Upper lobe of left lung (tissue), 6 donors: Measurements from ENCODE around the gene FCHO1. TPM values are rescaled to one million over a fixed set of nuclear protein-coding genes. Genes with fewer than 3 reads are reported as not detected.

Source experiments
- ATAC-seq, 2 donors: fragments of 200-7000 bp; cut with Tn5 transposase; one replicate each; pipeline ENCODE4 v1.9.1; 2022; ENCODE audit warnings: mild to moderate bottlenecking in 2 of 2, moderate library complexity in 2 of 2; ENCODE audit not compliant: low FRiP score in 2 of 2
- DNase-seq, 2 donors: peaks; one replicate each; pipeline ENCODE4 v3.0.0-alpha.2; 2019 to 2020
- H3K27ac ChIP-seq, 4 donors: fragments of 200-600 bp; sonication (generic); one replicate each; pipeline ENCODE4 v1.5.1; 2016 to 2019
- H3K27me3 ChIP-seq, 4 donors: fragments of 200-600 bp; sonication (generic); one replicate each; pipeline ENCODE4 v1.5.1; 2017 to 2019
- H3K36me3 ChIP-seq, 4 donors: fragments of 200-600 bp; sonication (generic); one replicate each; pipeline ENCODE4 v1.5.1; 2016 to 2019
- H3K4me1 ChIP-seq, 4 donors: fragments of 200-600 bp; sonication (generic); one replicate each; pipeline ENCODE4 v1.5.1; 2018 to 2019
- H3K4me3 ChIP-seq, 4 donors: fragments of 200-600 bp; sonication (generic); one replicate each; pipeline ENCODE4 v1.5.1; 2017 to 2019; ENCODE audit warnings: mild to moderate bottlenecking in 2 of 4, moderate library complexity in 1 of 4
- H3K9me3 ChIP-seq, 4 donors: fragments of 200-600 bp; sonication (generic); one replicate each; pipeline ENCODE4 v1.5.1; 2018 to 2019
- EP300 ChIP-seq, 4 donors: sonication (generic); formaldehyde crosslinking; IDR thresholded peaks; one replicate each; pipeline ENCODE4 v1.5.1; 2017; ENCODE audit warnings: antibody characterized with exemption in 4 of 4, control low read depth in 2 of 4
- POLR2A ChIP-seq, 4 donors: fragments of 450-650 bp; IDR thresholded peaks; one replicate each; pipeline ENCODE4 v1.5.1; 2016 to 2017; ENCODE audit warnings: antibody characterized with exemption in 4 of 4, mild to moderate bottlenecking in 2 of 4
- POLR2AphosphoS5 ChIP-seq, 2 donors: sonication (generic); formaldehyde crosslinking; IDR thresholded peaks; one replicate each; pipeline ENCODE4 v1.5.1; 2017; ENCODE audit warnings: antibody characterized with exemption in 2 of 2
- WGBS, 2 donors: methylation state at CpG; one replicate each; pipeline ENCODE4 v1.1.5; 2017 to 2018; 5-methylcytosine and 5-hydroxymethylcytosine counted together
- total RNA-seq, 6 donors: library from RNA; depleted of rRNA in 4 of 6; stranded (reverse); fragments of >200 nt in 4 of 6; gene quantifications; one replicate each; pipeline versions ENCODE4 v1.1.0 to v1.2.1, GENCODE V29; 2016 to 2021
- TF ChIP-seq, protein P1 (sequence below), 6 experiments: fragments of 450-650 bp in 4 of 6; fragments of 200-600 bp in 2 of 6; sonication (generic) in 2 of 6; IDR thresholded peaks; one replicate each; pipeline ENCODE4 v1.5.1; 2016 to 2019; ENCODE audit warnings: antibody characterized with exemption in 6 of 6
- donor health status: DM: no; HTN: no; CAD: no; lungs with moderate emphysema.
- donor health status: DM: no; HTN: yes; CAD: no; lungs with severe emphysema.

Gene FCHO1
- total RNA-seq, 6 donors from 2014 or later, result 1.9 to 19.9 (median 8.7) TPM

GRCh38 chr19:17765069-17765618 lies 13.9 kb downstream of the FCHO1 start:
- Histone ChIP-seq H3K4me1 (peaks cover 7 to 20% (median 9%) of the 10 kb centered on the region in 4 donors), H3K36me3 (peaks cover 0 to 1% (median 0%) of the 10 kb centered on the region in 4 donors), H3K27ac (peak overlapping the region in 3 of 4 donors; percentile 10 to 85 (median 61)), H3K9me3 (no peaks in the 10 kb centered on the region), H3K4me3 (no peak overlapping the region), H3K27me3 (no peaks in the 10 kb centered on the region)
- DNase-seq (peak in 1 of 2 donors; percentile 89), ATAC-seq (peak; percentile 78 to 88)
- TF ChIP-seq POLR2A (IDR thresholded peaks at IDR 0.05), result peak in 1 of 4 donors; percentile 33
- TF ChIP-seq EP300 (IDR thresholded peaks at IDR 0.05), result no peak
- peak; percentile 30 to 61 for TF ChIP-seq POLR2AphosphoS5 (IDR thresholded peaks at IDR 0.05)
- WGBS, 2 donors, result 32 to 49% methylated on average over 12 of the region's 12 CpGs

DNA sequence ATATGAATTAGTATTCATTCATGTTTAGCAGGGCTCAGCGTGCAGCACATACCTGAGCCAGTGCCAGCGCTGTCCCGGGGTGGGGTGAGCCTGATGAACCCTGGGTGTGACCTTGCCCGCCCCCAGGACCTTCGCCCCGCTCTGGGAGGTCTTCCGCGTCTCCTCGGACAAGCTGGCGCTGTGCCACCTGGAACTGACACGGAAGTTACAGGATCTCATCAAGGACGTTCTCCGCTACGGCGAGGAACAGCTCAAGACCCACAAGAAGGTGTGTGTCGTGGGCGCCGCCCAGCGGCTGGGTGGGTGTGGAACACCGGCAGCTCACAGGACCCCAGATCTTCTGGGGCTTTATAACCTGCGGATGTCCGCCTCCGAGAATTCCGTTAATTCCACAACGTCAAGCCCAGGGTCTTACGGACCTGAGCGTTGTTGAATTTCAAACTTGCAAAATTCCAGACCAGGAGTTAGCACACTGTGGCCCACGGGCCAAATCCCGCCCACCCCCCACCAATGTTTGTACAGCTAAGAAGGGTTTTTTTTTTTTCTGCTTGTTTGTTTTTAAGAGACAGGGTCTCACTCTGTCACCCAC lies 15.4 kb downstream of the FCHO1 start:
- Histone ChIP-seq H3K36me3 (peaks cover 0 to 4% (median 0%) of the 10 kb centered on the region in 4 donors), H3K27ac (peak overlapping the region in 1 of 4 donors; percentile 9), H3K9me3 (no peaks in the 10 kb centered on the region), H3K27me3 (no peaks in the 10 kb centered on the region), H3K4me3 (peak overlapping the region in 1 of 4 donors; percentile 22), H3K4me1 (peaks cover 7 to 20% (median 9%) of the 10 kb centered on the region in 4 donors)
- DNase-seq (peak; percentile 88 to 95), ATAC-seq (peak; percentile 80 to 84)
- WGBS, 2 donors, result 36 to 38% methylated on average over 23 to 25 of the region's 29 CpGs
- TF ChIP-seq, protein P1, sequence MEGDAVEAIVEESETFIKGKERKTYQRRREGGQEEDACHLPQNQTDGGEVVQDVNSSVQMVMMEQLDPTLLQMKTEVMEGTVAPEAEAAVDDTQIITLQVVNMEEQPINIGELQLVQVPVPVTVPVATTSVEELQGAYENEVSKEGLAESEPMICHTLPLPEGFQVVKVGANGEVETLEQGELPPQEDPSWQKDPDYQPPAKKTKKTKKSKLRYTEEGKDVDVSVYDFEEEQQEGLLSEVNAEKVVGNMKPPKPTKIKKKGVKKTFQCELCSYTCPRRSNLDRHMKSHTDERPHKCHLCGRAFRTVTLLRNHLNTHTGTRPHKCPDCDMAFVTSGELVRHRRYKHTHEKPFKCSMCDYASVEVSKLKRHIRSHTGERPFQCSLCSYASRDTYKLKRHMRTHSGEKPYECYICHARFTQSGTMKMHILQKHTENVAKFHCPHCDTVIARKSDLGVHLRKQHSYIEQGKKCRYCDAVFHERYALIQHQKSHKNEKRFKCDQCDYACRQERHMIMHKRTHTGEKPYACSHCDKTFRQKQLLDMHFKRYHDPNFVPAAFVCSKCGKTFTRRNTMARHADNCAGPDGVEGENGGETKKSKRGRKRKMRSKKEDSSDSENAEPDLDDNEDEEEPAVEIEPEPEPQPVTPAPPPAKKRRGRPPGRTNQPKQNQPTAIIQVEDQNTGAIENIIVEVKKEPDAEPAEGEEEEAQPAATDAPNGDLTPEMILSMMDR (IDR thresholded peaks at IDR 0.05), result peak; percentile 83 to 89 (median 84)
- TF ChIP-seq EP300 (IDR thresholded peaks at IDR 0.05), result no peak
- peak in 1 of 2 donors; percentile 42 for TF ChIP-seq POLR2AphosphoS5 (IDR thresholded peaks at IDR 0.05)
- no peak for TF ChIP-seq POLR2A (IDR thresholded peaks at IDR 0.05)

GRCh38 chr19:17767559-17767958 lies 16.3 kb downstream of the FCHO1 start:
- Histone ChIP-seq H3K4me1 (peaks cover 7 to 20% (median 9%) of the 10 kb centered on the region in 4 donors), H3K27ac (no peak overlapping the region), H3K36me3 (peaks cover 0 to 4% (median 0%) of the 10 kb centered on the region in 4 donors), H3K9me3 (no peaks in the 10 kb centered on the region), H3K4me3 (no peak overlapping the region), H3K27me3 (no peaks in the 10 kb centered on the region)
- 42 to 54% methylated on average over 1 of the region's 1 CpG for WGBS, 2 donors
- ATAC-seq (no peak), DNase-seq (no peak)
- TF ChIP-seq, protein P1 (IDR thresholded peaks at IDR 0.05), result no peak
- TF ChIP-seq EP300 (IDR thresholded peaks at IDR 0.05) (no peak), POLR2AphosphoS5 (IDR thresholded peaks at IDR 0.05) (no peak), POLR2A (IDR thresholded peaks at IDR 0.05) (no peak)

DNA sequence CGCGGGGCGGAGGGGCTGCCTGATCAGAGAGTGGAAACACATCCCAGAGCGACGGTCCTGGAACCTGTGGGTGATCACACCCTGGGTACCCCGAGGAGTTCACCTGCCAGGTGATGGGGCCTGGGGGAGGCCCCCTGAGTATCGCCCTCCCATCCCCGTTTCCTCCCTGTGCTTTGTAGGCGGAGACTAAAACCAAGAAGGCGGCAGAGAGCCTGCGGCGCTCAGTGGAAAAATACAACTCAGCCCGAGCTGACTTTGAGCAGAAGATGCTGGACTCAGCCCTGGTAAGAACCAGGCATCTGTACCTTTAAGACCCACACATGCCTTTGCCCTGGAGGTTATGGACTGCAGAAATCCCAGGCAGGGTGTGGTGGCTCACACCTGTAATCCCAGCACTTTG lies 19.3 kb downstream of the FCHO1 start:
- H3K27ac ChIP-seq, result no peak overlapping the region
- H3K9me3 ChIP-seq, result no peaks in the 10 kb centered on the region
- no peak overlapping the region for H3K4me3 ChIP-seq
- TF ChIP-seq EP300 (IDR thresholded peaks at IDR 0.05) (no peak), POLR2AphosphoS5 (IDR thresholded peaks at IDR 0.05) (no peak), POLR2A (IDR thresholded peaks at IDR 0.05) (no peak)
- TF ChIP-seq, protein P1 (IDR thresholded peaks at IDR 0.05), result no peak
- peaks cover 0 to 4% (median 0%) of the 10 kb centered on the region in 4 donors for H3K36me3 ChIP-seq
- peaks cover 7 to 12% (median 9%) of the 10 kb centered on the region in 4 donors for H3K4me1 ChIP-seq
- DNase-seq (no peak), ATAC-seq (no peak)
- 84 to 85% methylated on average over 12 to 13 of the region's 13 CpGs for WGBS, 2 donors
- H3K27me3 ChIP-seq, result no peaks in the 10 kb centered on the region

- no peaks in the 10 kb centered on the region for H3K9me3 ChIP-seq
- no peaks in the 10 kb centered on the region for H3K27me3 ChIP-seq
- peaks cover 0 to 4% (median 0%) of the 10 kb centered on the region in 4 donors for H3K36me3 ChIP-seq
- peaks cover 0 to 3% (median 0%) of the 10 kb centered on the region in 4 donors for H3K4me1 ChIP-seq
- no peak for ATAC-seq
- WGBS, 2 donors, result 92 to 94% methylated on average over 4 of the region's 4 CpGs
- H3K4me3 ChIP-seq, result no peak overlapping the region
- TF ChIP-seq, protein P1 (IDR thresholded peaks at IDR 0.05), result no peak
- no peak for TF ChIP-seq POLR2AphosphoS5 (IDR thresholded peaks at IDR 0.05)
- TF ChIP-seq EP300 (IDR thresholded peaks at IDR 0.05), result no peak
- TF ChIP-seq POLR2A (IDR thresholded peaks at IDR 0.05), result no peak
- no peak for DNase-seq
- H3K27ac ChIP-seq, result no peak overlapping the region
Measured at GRCh38 chr19:17772172-17772571, 20.9 kb downstream of the FCHO1 start.
